ENCODE results near the gene ZNRF3. TPM values are rescaled to one million over a fixed set of nuclear protein-coding genes. Genes with fewer than 3 reads are reported as not detected.

ZNRF3 gene
- total RNA-seq, 1 donor from 2014 or later = 12.1 TPM

Other genes with a start within 250 kb of the ZNRF3 start
- gene TTC28, start 203.7 kb upstream of the ZNRF3 start, total RNA-seq = 34.1 TPM
- 5.3 TPM for gene CHEK2, start 141.8 kb upstream of the ZNRF3 start, total RNA-seq
- 11.9 TPM for gene HSCB, start 141.5 kb upstream of the ZNRF3 start, total RNA-seq
- 23.1 TPM for gene CCDC117, start 110.9 kb upstream of the ZNRF3 start, total RNA-seq
- 180 TPM for gene XBP1, start 83.0 kb upstream of the ZNRF3 start, total RNA-seq
- not detected for gene C22orf31, start 178.3 kb downstream of the ZNRF3 start, total RNA-seq
- 10.6 TPM for gene KREMEN1, start 189.5 kb downstream of the ZNRF3 start, total RNA-seq

All from mesenteric fat pad (tissue), 1 donor.